GM20431 (cell line): ENCODE data around the gene KRT39.

Source experiments
- in situ Hi-C: fragments of 300-500 bp; cut with MseI, MboI; formaldehyde crosslinking; loops from one replicate; pipeline ENCODE4 v1.15.0; 2020; ENCODE audit warnings: low sequenced_read_pairs; ENCODE audit not compliant: unreplicated experiment

The KRT39 gene

DNA sequence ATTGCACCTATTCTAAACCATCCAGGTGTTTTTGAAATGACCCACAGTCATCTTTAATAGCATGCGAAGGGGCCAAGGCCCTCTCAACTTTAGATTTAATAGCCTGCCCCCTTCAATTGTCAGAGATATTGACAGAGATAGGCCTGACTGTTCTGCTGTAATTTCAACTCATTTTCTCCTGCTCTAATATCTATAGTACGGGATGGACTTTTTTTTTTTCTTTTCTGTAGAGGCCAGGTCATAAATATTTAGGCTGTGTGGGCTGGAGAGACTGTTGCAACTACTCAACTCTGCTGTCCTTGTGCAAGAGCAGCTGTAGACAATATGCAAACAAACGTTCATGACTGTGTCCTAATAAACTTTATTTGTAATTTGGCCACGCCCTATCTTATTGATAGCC is 57.0 kb downstream of the KRT39 start:
- in situ Hi-C loops: no loop called here

DNA sequence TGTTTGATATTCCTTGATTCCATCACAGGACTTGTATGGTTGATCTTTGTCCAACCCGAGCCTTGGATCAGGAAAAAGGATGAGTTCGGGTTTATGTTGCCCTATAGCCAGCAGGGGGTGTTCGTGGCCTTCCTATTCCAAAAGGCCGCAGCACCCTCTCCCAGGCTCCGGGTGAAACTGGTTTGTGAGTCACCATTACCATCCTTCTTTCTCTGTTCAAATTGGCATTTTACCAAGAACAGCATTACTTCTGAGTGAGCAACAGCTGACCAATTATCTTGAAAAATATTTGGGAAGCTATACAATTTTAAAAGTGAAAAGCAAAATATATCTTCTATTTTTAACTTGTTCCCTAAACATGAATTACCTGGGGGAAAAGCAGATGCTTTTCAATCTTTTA is 57.4 kb downstream of the KRT39 start:
- in situ Hi-C loops: no loop called here
